Fibroblast of skin of abdomen (primary cell): Measurements from ENCODE around the gene GDF2.

Experiments used
- DNase-seq: peaks from one replicate; pipeline ENCODE4 v3.0.0-alpha.2; 2013

The GDF2 gene

GRCh38 chr10:47370878-47371277 lies 48.6 kb downstream of the GDF2 start:
- no peak for DNase-seq

- no peak for DNase-seq
These were observed 49.6 kb downstream of the GDF2 start for GRCh38 chr10:47371629-47372485.

- DNase-seq, result no peak
These were observed 50.5 kb downstream of the GDF2 start for GRCh38 chr10:47372726-47373125.

GRCh38 chr10:47374611-47375536 lies 52.6 kb downstream of the GDF2 start:
- peak; percentile 42 for DNase-seq

- DNase-seq, result no peak
These were observed 54.4 kb downstream of the GDF2 start for GRCh38 chr10:47376522-47377220.
